Erythroblast (primary cell): Measurements from ENCODE around the gene TMEM131L.
A peak's percentile ranks its signal among the peaks of the same experiment; 100 is the strongest.
"Not testable (repeated sequence)": the region's sequence is repeated elsewhere in the genome, so short reads cannot be mapped to it uniquely, and the experiment has no call there.

Experiments
- DNase-seq, 2 experiments: peaks; one replicate each; lab custom pipeline; 2025; lab: John Stamatoyannopoulos, UW
- GATA1 ChIP-seq: IDR thresholded peaks from 2 replicates; pipeline ENCODE4 v1.6.1; 2011; ENCODE audit warnings: low read depth, mild to moderate bottlenecking, control low read depth, low read length, moderate library complexity
- POLR2A ChIP-seq: IDR thresholded peaks from 2 replicates; pipeline ENCODE4 v1.6.1; 2011; ENCODE audit warnings: mild to moderate bottlenecking, low read length

TMEM131L gene

DNA sequence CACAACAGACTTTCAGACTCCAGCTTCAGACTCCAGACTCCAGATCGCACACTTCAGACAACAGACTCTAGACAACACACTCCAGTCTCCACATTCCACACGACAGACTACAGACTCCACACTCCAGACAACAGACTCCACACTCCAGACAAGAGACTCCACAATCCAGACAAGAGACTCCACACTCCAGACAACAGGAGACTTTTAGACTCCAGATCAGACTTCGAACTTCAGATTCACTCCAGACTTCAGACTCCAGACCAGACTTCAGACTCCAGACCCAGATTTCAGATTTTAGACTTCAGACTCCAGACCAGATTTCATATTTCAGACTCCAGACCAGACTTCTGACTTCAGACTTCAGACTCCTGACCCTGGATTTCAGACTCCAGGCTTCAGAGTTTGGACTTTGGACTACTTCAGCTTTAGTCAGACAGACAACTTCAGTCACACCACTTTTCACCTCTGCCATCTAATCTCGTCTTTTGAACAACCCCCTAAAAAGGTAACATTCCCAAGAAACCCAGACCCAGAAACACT lies 188.9 kb downstream of the TMEM131L start:
- TF ChIP-seq POLR2A (no peak), GATA1 (no peak)
- DNase-seq: no peak

DNA sequence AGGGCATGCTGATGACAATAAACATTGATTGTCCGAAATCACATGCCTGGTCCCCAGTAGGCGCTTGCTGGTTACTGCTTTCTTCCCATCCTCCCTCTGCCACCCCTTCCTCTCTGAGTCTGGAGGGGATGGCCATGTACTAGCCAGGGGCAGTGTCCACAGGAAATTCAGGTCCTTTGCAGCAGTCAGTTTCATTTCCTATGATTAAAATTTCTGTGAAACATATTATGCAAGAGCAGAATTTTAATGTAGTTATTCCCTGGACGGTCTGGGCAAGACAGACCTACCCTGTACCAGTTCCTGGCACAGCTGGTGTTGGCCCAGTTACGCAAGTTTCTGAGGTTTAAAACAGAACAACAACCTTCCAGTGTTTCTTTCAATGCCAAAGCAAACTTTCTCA lies 189.8 kb downstream of the TMEM131L start:
- TF ChIP-seq GATA1: no peak
- TF ChIP-seq POLR2A: no peak
- DNase-seq: no peak

DNA sequence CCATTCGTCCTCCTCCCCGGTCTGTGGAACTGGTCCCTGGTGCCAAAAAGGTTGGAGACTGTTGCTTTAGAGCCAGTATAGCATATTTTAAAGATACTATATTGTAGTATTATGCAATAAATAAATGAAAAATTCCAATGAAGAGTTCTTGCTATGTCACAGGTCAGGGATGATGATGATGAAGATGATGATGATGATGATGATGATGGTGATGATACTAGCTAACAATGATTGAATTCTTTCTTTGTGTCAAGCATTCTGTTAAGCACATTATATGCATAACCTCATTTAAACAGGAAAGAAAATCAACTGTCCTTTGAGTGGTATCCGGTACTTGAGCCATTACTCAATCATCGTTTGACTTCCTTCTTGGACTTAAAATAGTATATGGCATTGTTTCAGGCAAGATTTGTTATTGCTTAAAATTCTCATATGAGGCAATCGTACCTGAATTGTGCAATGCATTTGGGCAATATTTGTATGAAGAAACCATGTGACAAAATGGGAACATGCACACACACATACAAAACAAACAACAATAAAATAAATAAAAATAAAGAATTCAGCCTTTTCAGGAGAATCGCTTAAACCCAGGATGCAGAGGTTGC lies 195.2 kb downstream of the TMEM131L start:
- no peak for TF ChIP-seq GATA1
- TF ChIP-seq POLR2A: no peak
- DNase-seq: no peak

DNA sequence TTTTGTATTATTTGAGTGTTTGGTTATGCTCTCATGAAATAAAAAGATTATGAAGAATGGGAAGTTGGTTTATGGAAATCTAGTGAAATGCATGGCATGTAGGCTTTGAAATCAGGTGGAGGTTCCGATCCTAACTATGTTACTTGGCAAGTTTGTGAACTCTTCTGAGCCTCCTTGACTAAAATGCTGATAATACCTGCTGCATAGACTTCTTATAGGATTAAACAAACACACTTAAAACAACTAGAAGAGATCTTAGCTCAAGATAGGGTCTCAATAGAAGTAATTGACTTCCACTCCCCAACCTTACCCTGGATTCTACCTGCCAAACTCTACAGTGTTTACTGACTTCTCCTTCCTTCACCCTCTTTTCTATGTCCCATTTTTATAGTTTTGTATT lies 195.7 kb downstream of the TMEM131L start:
- no peak for DNase-seq
- no peak for TF ChIP-seq POLR2A
- no peak for TF ChIP-seq GATA1

DNA sequence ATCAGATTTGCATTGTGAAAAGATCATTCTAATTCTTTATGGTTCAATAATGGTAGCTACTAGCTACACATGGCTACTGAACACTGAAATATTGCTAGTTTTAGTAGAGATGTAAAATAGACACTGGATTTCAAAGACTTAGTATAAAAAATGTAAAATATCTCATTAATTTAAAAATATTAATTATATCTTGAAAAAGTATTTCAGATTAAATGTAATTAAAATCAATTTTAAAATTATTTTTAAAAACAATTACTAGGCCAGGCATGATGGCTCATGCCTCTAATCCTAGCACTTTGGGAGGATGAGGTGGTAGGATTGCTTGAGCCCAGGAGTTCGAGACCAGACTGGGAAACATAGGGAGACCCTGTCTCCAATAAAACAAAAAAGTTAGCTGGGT lies 197.5 kb downstream of the TMEM131L start:
- no peak for DNase-seq
- no peak for TF ChIP-seq GATA1
- no peak for TF ChIP-seq POLR2A

DNA sequence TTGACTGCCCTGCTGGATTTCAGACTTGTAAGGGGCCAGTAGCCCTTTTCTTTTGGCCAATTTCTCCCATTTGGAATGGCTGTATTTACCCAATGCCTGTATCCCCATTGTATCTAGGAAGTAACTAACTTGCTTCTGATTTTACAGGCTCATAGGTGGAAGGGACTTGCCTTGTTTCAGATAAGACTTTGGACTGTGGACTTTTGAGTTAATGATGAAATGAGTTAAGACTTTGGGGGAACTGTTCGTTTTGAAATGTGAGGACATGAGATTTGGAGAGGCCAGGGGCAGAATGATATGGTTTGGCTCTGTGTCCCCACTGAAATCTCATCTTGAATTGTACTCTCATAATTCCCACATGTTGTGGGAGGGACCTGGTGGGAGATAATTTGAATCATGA lies 200.3 kb downstream of the TMEM131L start:
- DNase-seq: not testable (repeated sequence)

- DNase-seq: no peak
- no peak for TF ChIP-seq POLR2A
- no peak for TF ChIP-seq GATA1
These were observed 202.5 kb downstream of the TMEM131L start for GRCh38 chr4:153668647-153669046.

- DNase-seq: no peak
- TF ChIP-seq GATA1: no peak
- TF ChIP-seq POLR2A: no peak
These were observed 203.7 kb downstream of the TMEM131L start for GRCh38 chr4:153669838-153670237.

DNA sequence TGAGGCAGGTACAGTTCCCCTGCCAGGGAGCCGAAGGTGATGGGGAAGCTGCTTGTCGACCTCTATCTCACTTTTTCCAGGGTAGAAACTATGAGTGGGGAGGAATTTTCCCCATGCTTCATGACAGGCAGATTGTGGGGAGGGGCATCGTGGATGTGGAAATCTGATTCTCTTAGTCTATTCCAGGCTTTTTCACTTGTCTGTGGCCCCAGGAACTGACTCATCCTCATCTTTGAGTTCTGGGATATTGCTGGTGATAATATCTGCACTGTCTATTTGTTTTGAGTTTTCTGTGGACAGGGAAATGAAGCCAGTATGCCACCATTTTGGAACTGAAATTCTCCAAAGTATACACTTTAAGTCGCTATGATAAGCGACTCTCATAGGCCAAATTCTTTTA lies 210.3 kb downstream of the TMEM131L start:
- no peak for DNase-seq
- no peak for TF ChIP-seq GATA1
- TF ChIP-seq POLR2A: no peak

- no peak for TF ChIP-seq GATA1
- TF ChIP-seq POLR2A: no peak
- no peak for DNase-seq
These were observed 210.8 kb downstream of the TMEM131L start for GRCh38 chr4:153676984-153677383.

DNA sequence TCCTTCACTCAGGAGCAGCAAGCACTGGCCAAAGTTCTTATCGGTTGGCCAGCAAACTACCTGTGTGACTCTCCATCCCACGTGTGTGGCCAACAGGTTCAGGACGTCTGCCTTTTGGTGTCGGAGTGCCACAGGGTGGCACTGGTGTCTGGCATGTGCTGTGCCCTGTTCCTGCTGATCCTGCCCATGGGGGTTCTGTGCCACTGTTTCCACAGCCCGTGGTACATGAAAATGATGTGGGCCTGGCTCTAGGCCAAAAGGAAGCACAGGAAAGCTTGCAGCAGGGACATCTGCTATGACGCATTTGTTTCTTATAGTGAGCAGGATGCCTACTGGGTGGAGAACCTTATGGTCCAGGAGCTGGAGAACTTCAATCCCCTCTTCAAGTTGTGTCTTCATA lies 213.3 kb downstream of the TMEM131L start:
- DNase-seq: no peak

GRCh38 chr4:153683763-153684181 lies 217.6 kb downstream of the TMEM131L start:
- DNase-seq: no peak
- TF ChIP-seq POLR2A: no peak
- TF ChIP-seq GATA1: no peak

More for the DNA sequence above, 213.3 kb downstream of the TMEM131L start:
- TF ChIP-seq POLR2A: no peak
- TF ChIP-seq GATA1: no peak

- no peak for TF ChIP-seq POLR2A
- TF ChIP-seq GATA1: no peak
- peak; percentile 27 to 31 for DNase-seq
These were observed 218.2 kb downstream of the TMEM131L start, which contains the start of gene TLR2 for GRCh38 chr4:153684182-153684970. Gene TLR2 (plus strand): TSS chr4:153684280. CDS start chr4:153702908, 18,628 bp downstream.

DNA sequence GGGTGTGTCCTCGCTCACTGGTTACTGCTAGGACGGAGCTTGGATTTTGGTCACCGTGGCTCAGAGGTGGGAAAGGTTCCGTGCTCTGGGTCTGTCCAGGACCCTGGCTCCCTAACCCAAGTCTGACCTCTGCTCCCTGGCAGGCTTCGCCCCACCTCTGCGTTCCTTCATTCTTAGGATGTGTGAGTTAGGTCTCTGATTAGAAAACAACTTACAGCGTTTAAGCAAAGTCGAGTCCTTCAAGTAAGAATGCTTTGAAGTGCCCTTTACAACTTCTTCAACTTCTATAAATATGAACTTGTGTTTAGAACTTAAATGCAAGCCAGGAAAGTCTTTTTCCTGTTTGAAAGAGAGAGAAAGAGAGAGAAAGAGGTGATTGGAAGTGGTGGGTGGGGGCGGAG lies 218.8 kb downstream of the TMEM131L start:
- no peak for DNase-seq
- TF ChIP-seq POLR2A (no peak), GATA1 (no peak)
